Stimulated activated naive B cell treated with anti-CD40 and anti-IgM and Interleukin-4, amounts not matched to agents 10 μg/mL and 1 μg/mL and 100 μg/mL, for 72 hours (primary cell): ENCODE results near the gene MYCBP2.
"Not testable (repeated sequence)": the region's sequence is repeated elsewhere in the genome, so short reads cannot be mapped to it uniquely, and the experiment has no call there.

Source experiments
- ATAC-seq, 2 donors: fragments of 150-1000 bp; cut with Tn5 transposase; replicated peaks; 2 replicates each; pipeline ENCODE4 v1.10.0; 2021; ENCODE audit warnings: moderate library complexity in 1 of 2
- DNase-seq: peaks from one replicate; pipeline ENCODE4 v3.0.0; 2021
- H3K27ac Mint-ChIP-seq: one replicate; pipeline ENCODE4 v1.8.0; 2022; ENCODE audit warnings: mild to moderate bottlenecking, mixed read lengths
- H3K27me3 Mint-ChIP-seq, 2 donors: one replicate each; pipeline ENCODE4 v1.8.0; 2022; ENCODE audit warnings: mixed read lengths in 2 of 2
- H3K36me3 Mint-ChIP-seq, 2 donors: one replicate each; pipeline ENCODE4 v1.8.0; 2022; ENCODE audit warnings: mixed read lengths in 2 of 2, mild to moderate bottlenecking in 1 of 2
- H3K4me1 Mint-ChIP-seq, 2 donors: one replicate each; pipeline ENCODE4 v1.8.0; 2022; ENCODE audit warnings: mixed read lengths in 2 of 2, mild to moderate bottlenecking in 1 of 2
- H3K4me3 Mint-ChIP-seq, 2 donors: one replicate each; pipeline ENCODE4 v1.8.0; 2022; ENCODE audit warnings: mild to moderate bottlenecking in 2 of 2, mixed read lengths in 2 of 2, moderate library complexity in 1 of 2
- H3K9me3 Mint-ChIP-seq, 2 donors: one replicate each; pipeline ENCODE4 v1.8.0; 2022; ENCODE audit warnings: mixed read lengths in 2 of 2, mild to moderate bottlenecking in 1 of 2

MYCBP2 gene

GRCh38 chr13:77300176-77301037 is 26.5 kb downstream of the MYCBP2 start:
- Mint-ChIP-seq H3K27ac (peak overlapping the region; percentile 92), H3K4me1 (peaks cover 42 to 71% of the 10 kb centered on the region in 2 donors), H3K9me3 (peaks cover 0 to 2% of the 10 kb centered on the region in 2 donors), H3K4me3 (peak overlapping the region; percentile 73 to 75), H3K27me3 (no peaks in the 10 kb centered on the region), H3K36me3 (peaks cover 9 to 28% of the 10 kb centered on the region in 2 donors)
- ATAC-seq (peak; percentile 42 to 50), DNase-seq (no peak)

GRCh38 chr13:77299587-77299986 is 27.3 kb downstream of the MYCBP2 start:
- Mint-ChIP-seq H3K9me3 (peaks cover 0 to 2% of the 10 kb centered on the region in 2 donors), H3K4me1 (peaks cover 40 to 70% of the 10 kb centered on the region in 2 donors), H3K27ac (no peak overlapping the region), H3K27me3 (no peaks in the 10 kb centered on the region), H3K36me3 (peaks cover 15 to 36% of the 10 kb centered on the region in 2 donors), H3K4me3 (no peak overlapping the region)
- ATAC-seq (no peak), DNase-seq (no peak)

- DNase-seq (no peak), ATAC-seq (peak; percentile 96)
- H3K4me1 Mint-ChIP-seq: peaks cover 33 to 64% of the 10 kb centered on the region in 2 donors
- H3K36me3 Mint-ChIP-seq: peaks cover 20 to 34% of the 10 kb centered on the region in 2 donors
- no peaks in the 10 kb centered on the region for H3K9me3 Mint-ChIP-seq
- peak overlapping the region; percentile 71 to 77 for H3K4me3 Mint-ChIP-seq
- no peaks in the 10 kb centered on the region for H3K27me3 Mint-ChIP-seq
- H3K27ac Mint-ChIP-seq: peak overlapping the region; percentile 49
Observed at GRCh38 chr13:77298426-77298825, 28.5 kb downstream of the MYCBP2 start.

- H3K36me3 Mint-ChIP-seq: peaks cover 62 to 80% of the 10 kb centered on the region in 2 donors
- H3K9me3 Mint-ChIP-seq: peaks cover 0 to 2% of the 10 kb centered on the region in 2 donors
- H3K4me1 Mint-ChIP-seq: peaks cover 18 to 51% of the 10 kb centered on the region in 2 donors
- DNase-seq (no peak), ATAC-seq (peak; percentile 34 to 45)
- no peaks in the 10 kb centered on the region for H3K27me3 Mint-ChIP-seq
- no peak overlapping the region for H3K27ac Mint-ChIP-seq
- H3K4me3 Mint-ChIP-seq: no peak overlapping the region
Observed at GRCh38 chr13:77291774-77292173, 35.1 kb downstream of the MYCBP2 start.

- Mint-ChIP-seq H3K27me3 (no peaks in the 10 kb centered on the region), H3K4me3 (no peak overlapping the region), H3K9me3 (peaks cover 0 to 2% of the 10 kb centered on the region in 2 donors), H3K4me1 (peaks cover 16 to 45% of the 10 kb centered on the region in 2 donors), H3K36me3 (peaks cover 53 to 76% of the 10 kb centered on the region in 2 donors), H3K27ac (no peak overlapping the region)
- no peak for DNase-seq
- no peak for ATAC-seq
Observed at GRCh38 chr13:77290342-77290741, 36.6 kb downstream of the MYCBP2 start.

GRCh38 chr13:77289851-77290250 is 37.0 kb downstream of the MYCBP2 start:
- Mint-ChIP-seq H3K9me3 (peaks cover 0 to 2% of the 10 kb centered on the region in 2 donors), H3K36me3 (peaks cover 50 to 72% of the 10 kb centered on the region in 2 donors), H3K27me3 (no peaks in the 10 kb centered on the region), H3K27ac (peak overlapping the region; percentile 28), H3K4me1 (peaks cover 15 to 45% of the 10 kb centered on the region in 2 donors), H3K4me3 (no peak overlapping the region)
- DNase-seq: no peak
- ATAC-seq: no peak

GRCh38 chr13:77285632-77286031 is 41.3 kb downstream of the MYCBP2 start:
- H3K4me1 Mint-ChIP-seq: peaks cover 10 to 18% of the 10 kb centered on the region in 2 donors
- not testable (repeated sequence) for DNase-seq, H3K4me3 Mint-ChIP-seq, H3K9me3 Mint-ChIP-seq, H3K27me3 Mint-ChIP-seq, ATAC-seq, H3K27ac Mint-ChIP-seq
- peaks cover 29 to 56% of the 10 kb centered on the region in 2 donors for H3K36me3 Mint-ChIP-seq

- no peak overlapping the region for H3K4me3 Mint-ChIP-seq
- no peak for DNase-seq
- no peaks in the 10 kb centered on the region for H3K9me3 Mint-ChIP-seq
- H3K27me3 Mint-ChIP-seq: no peaks in the 10 kb centered on the region
- H3K4me1 Mint-ChIP-seq: peaks cover 9 to 13% of the 10 kb centered on the region in 2 donors
- no peak for ATAC-seq
- H3K27ac Mint-ChIP-seq: no peak overlapping the region
- peaks cover 24 to 50% of the 10 kb centered on the region in 2 donors for H3K36me3 Mint-ChIP-seq
Observed at GRCh38 chr13:77285098-77285497, 41.8 kb downstream of the MYCBP2 start.

- peaks cover 16 to 25% of the 10 kb centered on the region in 2 donors for H3K4me1 Mint-ChIP-seq
- DNase-seq (no peak), ATAC-seq (no peak)
- H3K9me3 Mint-ChIP-seq: peaks cover 0 to 2% of the 10 kb centered on the region in 2 donors
- H3K27ac Mint-ChIP-seq: no peak overlapping the region
- no peaks in the 10 kb centered on the region for H3K27me3 Mint-ChIP-seq
- peaks cover 33 to 57% of the 10 kb centered on the region in 2 donors for H3K36me3 Mint-ChIP-seq
- no peak overlapping the region for H3K4me3 Mint-ChIP-seq
Observed at GRCh38 chr13:77274126-77274525, 52.8 kb downstream of the MYCBP2 start.

- H3K9me3 Mint-ChIP-seq: peaks cover 0 to 2% of the 10 kb centered on the region in 2 donors
- peaks cover 18 to 47% of the 10 kb centered on the region in 2 donors for H3K36me3 Mint-ChIP-seq
- no peak overlapping the region for H3K27ac Mint-ChIP-seq
- ATAC-seq (no peak), DNase-seq (no peak)
- H3K4me3 Mint-ChIP-seq: no peak overlapping the region
- no peaks in the 10 kb centered on the region for H3K27me3 Mint-ChIP-seq
- H3K4me1 Mint-ChIP-seq: no peaks in the 10 kb centered on the region
Observed at GRCh38 chr13:77269141-77269540, 57.8 kb downstream of the MYCBP2 start.

GRCh38 chr13:77267362-77267761 is 59.5 kb downstream of the MYCBP2 start:
- H3K9me3 Mint-ChIP-seq: peaks cover 0 to 2% of the 10 kb centered on the region in 2 donors
- ATAC-seq (no peak), DNase-seq (no peak)
- no peak overlapping the region for H3K27ac Mint-ChIP-seq
- no peak overlapping the region for H3K4me3 Mint-ChIP-seq
- no peaks in the 10 kb centered on the region for H3K4me1 Mint-ChIP-seq
- no peaks in the 10 kb centered on the region for H3K27me3 Mint-ChIP-seq
- peaks cover 18 to 39% of the 10 kb centered on the region in 2 donors for H3K36me3 Mint-ChIP-seq

GRCh38 chr13:77265336-77265735 is 61.6 kb downstream of the MYCBP2 start:
- Mint-ChIP-seq H3K27ac (no peak overlapping the region), H3K4me1 (no peaks in the 10 kb centered on the region), H3K36me3 (peaks cover 9 to 28% of the 10 kb centered on the region in 2 donors), H3K4me3 (no peak overlapping the region), H3K27me3 (no peaks in the 10 kb centered on the region), H3K9me3 (no peaks in the 10 kb centered on the region)
- no peak for DNase-seq
- ATAC-seq: no peak

GRCh38 chr13:77262198-77262597 is 64.7 kb downstream of the MYCBP2 start:
- Mint-ChIP-seq H3K36me3 (peaks cover 9 to 37% of the 10 kb centered on the region in 2 donors), H3K4me3 (no peak overlapping the region), H3K9me3 (no peaks in the 10 kb centered on the region), H3K4me1 (no peaks in the 10 kb centered on the region), H3K27me3 (no peaks in the 10 kb centered on the region), H3K27ac (no peak overlapping the region)
- ATAC-seq: no peak
- DNase-seq: no peak

GRCh38 chr13:77250975-77251374 is 75.9 kb downstream of the MYCBP2 start:
- DNase-seq: no peak
- no peak overlapping the region for H3K27ac Mint-ChIP-seq
- peaks cover 0 to 4% of the 10 kb centered on the region in 2 donors for H3K9me3 Mint-ChIP-seq
- no peaks in the 10 kb centered on the region for H3K27me3 Mint-ChIP-seq
- H3K36me3 Mint-ChIP-seq: peaks cover 26 to 42% of the 10 kb centered on the region in 2 donors
- no peak overlapping the region for H3K4me3 Mint-ChIP-seq
- H3K4me1 Mint-ChIP-seq: peaks cover 12 to 19% of the 10 kb centered on the region in 2 donors
- ATAC-seq: no peak

GRCh38 chr13:77245224-77245623 is 81.7 kb downstream of the MYCBP2 start:
- H3K27ac Mint-ChIP-seq, DNase-seq, H3K9me3 Mint-ChIP-seq, H3K27me3 Mint-ChIP-seq, H3K4me3 Mint-ChIP-seq, ATAC-seq: not testable (repeated sequence)
- H3K36me3 Mint-ChIP-seq: peaks cover 34 to 45% of the 10 kb centered on the region in 2 donors
- peaks cover 8 to 23% of the 10 kb centered on the region in 2 donors for H3K4me1 Mint-ChIP-seq
